GM12872 (cell line): ENCODE results near the gene TMCO4.
A peak's percentile ranks its signal among the peaks of the same experiment; 100 is the strongest.

ENCODE experiments used
- CTCF ChIP-seq: IDR thresholded peaks from 3 replicates; pipeline ENCODE4 v1.5.1; 2011; ENCODE audit warnings: low read depth, mild to moderate bottlenecking, low read length, moderate library complexity; ENCODE audit not compliant: insufficient read depth

TMCO4 gene

DNA sequence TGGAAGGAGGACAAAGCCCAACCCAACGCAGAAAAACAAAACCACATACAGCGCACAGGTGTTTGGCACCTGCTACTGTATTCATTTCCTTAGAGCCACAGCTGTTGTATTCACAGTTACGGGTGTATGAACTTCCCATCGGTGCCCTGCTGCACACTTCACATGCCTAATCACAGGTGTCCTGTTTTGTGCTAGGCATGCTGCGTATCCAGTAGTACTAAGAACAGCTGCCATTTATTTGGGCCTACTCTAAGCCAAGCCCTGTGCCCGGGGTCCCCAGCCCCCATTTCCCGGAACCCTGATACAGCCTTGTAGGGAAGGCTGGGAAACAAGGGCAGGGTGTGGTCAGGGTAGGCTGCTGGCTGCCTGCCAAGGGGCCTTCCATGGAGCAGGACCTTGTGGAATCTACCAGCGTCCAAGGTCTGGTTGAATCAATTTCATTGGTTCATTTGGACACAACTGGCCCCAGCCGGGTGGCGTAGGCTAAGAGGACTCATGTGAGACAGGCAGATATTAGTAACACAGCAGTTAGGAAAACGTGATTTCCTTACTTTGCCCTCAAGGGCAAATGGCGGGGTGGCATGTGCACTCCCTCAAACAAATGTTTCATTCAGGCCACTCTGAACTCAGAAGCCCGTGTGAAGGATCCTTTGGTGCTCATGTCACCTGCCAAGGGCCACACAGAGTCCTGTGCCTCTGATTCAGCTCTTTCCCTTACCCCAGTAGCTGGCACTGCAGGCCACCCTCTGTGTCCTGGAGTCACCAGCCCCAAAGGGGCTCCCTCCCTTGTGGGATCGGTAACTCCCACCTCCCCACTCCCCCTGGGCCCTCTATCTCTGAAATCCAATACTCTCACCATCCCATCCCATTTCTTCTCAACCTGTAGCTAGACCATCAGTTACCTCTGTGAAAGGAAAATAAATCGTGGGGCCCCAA is 16.4 kb upstream of the TMCO4 start:
- no peak for TF ChIP-seq CTCF

DNA sequence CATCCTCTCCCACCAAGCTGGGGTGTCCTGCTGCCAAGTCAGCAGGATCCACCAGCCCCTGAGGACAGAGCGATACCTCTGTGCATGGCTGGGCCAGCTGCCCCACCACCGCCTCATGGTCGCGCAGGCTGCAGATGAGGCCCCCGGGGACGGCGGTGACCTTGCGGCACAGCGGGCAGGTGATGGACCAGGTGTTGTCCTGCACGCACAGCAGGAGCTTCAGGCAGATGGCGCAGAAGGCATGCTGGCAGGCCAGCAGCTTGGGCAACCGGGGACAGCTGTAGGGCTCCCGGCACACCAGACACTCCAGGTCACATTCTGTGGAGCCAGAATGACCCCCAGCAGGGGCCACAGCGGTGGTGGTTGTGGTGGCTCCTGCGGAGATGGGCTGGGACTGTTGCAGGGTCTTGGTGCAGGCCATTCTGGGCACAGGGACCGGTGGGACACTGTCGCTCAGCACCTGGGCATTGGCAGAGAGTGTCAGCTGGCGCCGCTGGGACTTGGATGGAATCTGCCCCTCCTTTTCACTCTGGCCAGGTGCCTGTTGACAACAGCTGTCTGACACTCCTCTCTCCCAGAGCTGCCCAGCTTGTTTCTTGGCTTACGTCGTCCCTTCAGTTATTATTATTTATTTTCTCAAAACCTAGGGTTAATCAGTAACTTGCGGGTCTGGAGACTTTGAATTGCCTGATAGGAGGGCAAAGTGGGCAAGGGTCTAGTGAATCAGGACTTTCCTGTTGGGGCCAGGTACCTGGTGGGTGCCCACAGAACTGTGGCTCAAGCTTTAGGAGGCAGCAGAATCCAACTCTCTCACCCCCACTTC is 15.2 kb upstream of the TMCO4 start, which contains the start of gene RNF186:
TSS of gene RNF186 (minus strand) at position 603 of the 823 bp plus-strand sequence. CDS start at position 421, 182 bp downstream.
- no peak for TF ChIP-seq CTCF

DNA sequence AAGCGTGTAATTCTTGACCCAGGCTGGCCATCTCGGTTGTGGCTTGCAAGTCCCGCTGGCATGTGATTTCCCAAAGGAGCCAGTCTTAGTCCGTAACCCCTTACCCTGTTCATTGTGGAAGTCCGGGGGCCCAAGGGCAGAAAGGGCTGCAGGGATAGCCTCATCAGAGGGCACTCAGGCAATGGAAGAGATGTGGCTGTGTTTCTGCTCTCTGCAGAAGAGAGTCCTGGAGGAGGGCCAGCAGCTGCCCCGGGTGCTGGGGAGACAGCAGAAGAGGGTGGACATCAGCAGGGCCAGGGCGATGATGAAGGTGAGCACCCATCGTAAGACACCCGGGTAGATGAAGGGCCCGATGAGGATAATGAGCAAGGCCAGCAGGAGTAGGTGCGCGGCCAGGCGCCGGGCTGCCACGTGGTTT is 14.5 kb upstream of the TMCO4 start:
- TF ChIP-seq CTCF: no peak

DNA sequence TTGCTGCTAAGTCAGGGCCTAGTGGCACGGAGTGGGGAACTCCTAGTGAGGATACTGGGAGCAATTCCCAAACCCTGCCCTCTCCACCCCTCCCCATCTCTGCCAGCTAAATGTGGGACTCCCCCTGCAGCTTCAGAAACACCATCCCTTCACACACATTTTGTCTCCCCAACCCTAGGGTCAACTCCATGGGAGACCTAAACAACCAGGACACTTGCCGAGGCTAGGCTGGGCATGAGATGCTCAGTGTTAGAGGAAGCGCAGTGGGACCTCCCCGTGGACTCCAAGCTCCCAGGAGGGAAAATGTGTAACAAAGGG is 13.9 kb upstream of the TMCO4 start:
- TF ChIP-seq CTCF: no peak

- TF ChIP-seq CTCF: no peak
These were observed 13.3 kb upstream of the TMCO4 start for GRCh38 chr1:19812875-19813642.

DNA sequence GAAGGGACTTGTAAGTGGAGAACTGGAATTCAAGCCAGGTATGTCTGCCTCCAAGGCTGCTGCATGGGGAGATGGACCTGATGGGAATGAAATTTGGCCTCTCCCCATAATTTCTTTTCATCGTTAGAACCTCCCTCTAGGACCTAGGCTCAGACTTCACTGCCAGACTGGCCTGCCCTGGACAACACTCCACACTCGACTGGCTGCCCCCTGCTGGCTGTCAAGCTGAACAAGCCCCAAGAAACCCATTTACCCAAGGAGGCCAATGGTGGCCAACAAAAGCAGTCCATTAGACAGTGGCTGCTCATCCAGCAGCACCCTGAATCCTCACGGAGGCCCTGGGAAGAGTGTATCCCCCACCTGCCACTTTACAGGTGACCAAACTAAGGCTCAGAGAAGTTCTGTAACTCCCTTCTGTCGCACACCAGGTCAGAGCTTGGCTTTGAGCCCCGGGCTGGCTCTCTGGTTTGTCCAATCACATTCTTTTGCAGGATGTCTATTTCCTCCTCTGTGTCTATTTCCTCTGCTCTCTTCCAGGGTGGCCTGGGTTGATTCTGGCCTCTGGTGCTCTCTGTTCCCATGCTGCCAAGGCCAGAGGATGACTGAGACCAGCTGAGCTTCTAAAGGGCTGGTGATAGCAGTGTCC is 11.6 kb upstream of the TMCO4 start:
- TF ChIP-seq CTCF: peak; percentile 81
